Dedifferentiated amniotic fluid mesenchymal stem cell (primary cell): ENCODE data around the gene ATP2B1.

Experiments
- DNase-seq: peaks from one replicate; pipeline ENCODE4 v3.0.0-alpha.2; 2016; ENCODE audit errors: extremely low spot score

Gene ATP2B1

GRCh38 chr12:89692439-89692838 lies 16.2 kb downstream of the ATP2B1 start:
- no peak for DNase-seq

- DNase-seq, result no peak
Measured at GRCh38 chr12:89691659-89692058, 17.0 kb downstream of the ATP2B1 start.

GRCh38 chr12:89690925-89691324 lies 17.7 kb downstream of the ATP2B1 start:
- peak; percentile 25 for DNase-seq

- no peak for DNase-seq
Measured at GRCh38 chr12:89689306-89689705, 19.3 kb downstream of the ATP2B1 start.

GRCh38 chr12:89686311-89686710 lies 22.3 kb downstream of the ATP2B1 start:
- no peak for DNase-seq

- DNase-seq, result no peak
Measured at GRCh38 chr12:89685363-89685972, 23.2 kb downstream of the ATP2B1 start.

- DNase-seq, result no peak
Measured at GRCh38 chr12:89684136-89684535, 24.5 kb downstream of the ATP2B1 start.

- DNase-seq, result no peak
Measured at GRCh38 chr12:89682284-89682683, 26.4 kb downstream of the ATP2B1 start.

GRCh38 chr12:89680409-89680808 lies 28.2 kb downstream of the ATP2B1 start:
- DNase-seq, result no peak

GRCh38 chr12:89679631-89680030 lies 29.0 kb downstream of the ATP2B1 start:
- DNase-seq, result no peak

GRCh38 chr12:89678225-89678624 lies 30.4 kb downstream of the ATP2B1 start:
- no peak for DNase-seq

- DNase-seq, result no peak
Measured at GRCh38 chr12:89676930-89677329, 31.7 kb downstream of the ATP2B1 start.

- DNase-seq, result no peak
Measured at GRCh38 chr12:89674326-89674942, 34.2 kb downstream of the ATP2B1 start.

- DNase-seq, result no peak
Measured at GRCh38 chr12:89673603-89674002, 35.0 kb downstream of the ATP2B1 start.

GRCh38 chr12:89672589-89672979 lies 36.1 kb downstream of the ATP2B1 start:
- DNase-seq, result no peak

- DNase-seq, result no peak
Measured at GRCh38 chr12:89671469-89671868, 37.2 kb downstream of the ATP2B1 start.

- no peak for DNase-seq
Measured at GRCh38 chr12:89669197-89669596, 39.4 kb downstream of the ATP2B1 start.

- DNase-seq, result no peak
Measured at GRCh38 chr12:89665556-89665955, 43.1 kb downstream of the ATP2B1 start.

- DNase-seq, result no peak
Measured at GRCh38 chr12:89664441-89664840, 44.2 kb downstream of the ATP2B1 start.

GRCh38 chr12:89663577-89664357 lies 44.9 kb downstream of the ATP2B1 start:
- DNase-seq, result peak; percentile 58

- no peak for DNase-seq
Measured at GRCh38 chr12:89662623-89663022, 46.0 kb downstream of the ATP2B1 start.

GRCh38 chr12:89661706-89662330 lies 46.8 kb downstream of the ATP2B1 start:
- DNase-seq, result no peak

- DNase-seq, result no peak
Measured at GRCh38 chr12:89657739-89658138, 50.9 kb downstream of the ATP2B1 start.
